ENCODE results near the gene FGF3.
"Not testable (repeated sequence)": the region's sequence is repeated elsewhere in the genome, so short reads cannot be mapped to it uniquely, and the experiment has no call there.

FGF3 gene

GRCh38 chr11:69770540-69770939, 48.7 kb downstream of the FGF3 start:
- Histone ChIP-seq H3K27ac (no peak overlapping the region), H2AFZ (no peak overlapping the region), H3K27me3 (ENCODE audit: control insufficient read depth, insufficient read depth, low read length) (no peaks in the 10 kb centered on the region), H3K36me3 (ENCODE audit: control insufficient read depth, insufficient read depth, low read length) (no peaks in the 10 kb centered on the region), H3K4me2 (ENCODE audit: low read length) (no peak overlapping the region), H3K4me1 (no peaks in the 10 kb centered on the region), H3K79me2 (no peaks in the 10 kb centered on the region), H3K9ac (no peak overlapping the region), H3K4me3 (ENCODE audit: low read depth, low read length) (no peak overlapping the region), H3K9me3 (ENCODE audit: control insufficient read depth, low read length) (no peaks in the 10 kb centered on the region)
- TF ChIP-seq CTCF (IDR thresholded peaks at IDR 0.05) = no peak

- H3K79me2 ChIP-seq = no peaks in the 10 kb centered on the region
- H2AFZ ChIP-seq = no peak overlapping the region
- no peaks in the 10 kb centered on the region for H3K4me1 ChIP-seq
- H3K4me2 ChIP-seq (ENCODE audit: low read length) = no peak overlapping the region
- TF ChIP-seq CTCF (IDR thresholded peaks at IDR 0.05) = no peak
- no peak overlapping the region for H3K4me3 ChIP-seq (ENCODE audit: low read depth, low read length)
- no peak overlapping the region for H3K27ac ChIP-seq
- no peak overlapping the region for H3K9ac ChIP-seq
- no peaks in the 10 kb centered on the region for H3K27me3 ChIP-seq (ENCODE audit: control insufficient read depth, insufficient read depth, low read length)
- H3K36me3 ChIP-seq (ENCODE audit: control insufficient read depth, insufficient read depth, low read length) = no peaks in the 10 kb centered on the region
- H3K9me3 ChIP-seq (ENCODE audit: control insufficient read depth, low read length) = no peaks in the 10 kb centered on the region
Measured at GRCh38 chr11:69765498-69765995, 53.7 kb downstream of the FGF3 start.

- not testable (repeated sequence) for H3K4me2 ChIP-seq (ENCODE audit: low read length); H3K4me1 ChIP-seq
Measured at GRCh38 chr11:69764918-69765317, 54.3 kb downstream of the FGF3 start.

GRCh38 chr11:69760319-69760718, 58.9 kb downstream of the FGF3 start:
- Histone ChIP-seq H3K27me3 (ENCODE audit: control insufficient read depth, insufficient read depth, low read length) (no peaks in the 10 kb centered on the region), H3K9ac (no peak overlapping the region), H3K4me1 (no peaks in the 10 kb centered on the region), H2AFZ (no peak overlapping the region), H3K36me3 (ENCODE audit: control insufficient read depth, insufficient read depth, low read length) (no peaks in the 10 kb centered on the region), H3K79me2 (no peaks in the 10 kb centered on the region), H3K4me3 (ENCODE audit: low read depth, low read length) (no peak overlapping the region), H3K4me2 (ENCODE audit: low read length) (no peak overlapping the region), H3K9me3 (ENCODE audit: control insufficient read depth, low read length) (no peaks in the 10 kb centered on the region), H3K27ac (no peak overlapping the region)
- no peak for TF ChIP-seq CTCF (IDR thresholded peaks at IDR 0.05)

More at GRCh38 chr11:69764918-69765317, 54.3 kb downstream of the FGF3 start:
- H3K36me3 ChIP-seq (ENCODE audit: control insufficient read depth, insufficient read depth, low read length); H3K9me3 ChIP-seq (ENCODE audit: control insufficient read depth, low read length); H3K4me3 ChIP-seq (ENCODE audit: low read depth, low read length); H3K27ac ChIP-seq; H3K27me3 ChIP-seq (ENCODE audit: control insufficient read depth, insufficient read depth, low read length); H3K9ac ChIP-seq; H3K79me2 ChIP-seq; H2AFZ ChIP-seq: not testable (repeated sequence)

All from parathyroid adenoma (tissue), 2 donors.